NCI-H2081 (cell line): ENCODE results near the gene STPG4.

Source experiments
- DNase-seq, 2 experiments: peaks; one replicate each; lab custom pipeline; 2025; lab: John Stamatoyannopoulos, UW

Gene STPG4

GRCh38 chr2:47070920-47071824 lies 83.9 kb downstream of the STPG4 start:
- DNase-seq, result no peak

GRCh38 chr2:47070155-47070919 lies 84.8 kb downstream of the STPG4 start:
- no peak for DNase-seq

- no peak for DNase-seq
Measured at GRCh38 chr2:47069628-47070154, 85.4 kb downstream of the STPG4 start.

- DNase-seq, result no peak
Measured at GRCh38 chr2:47068981-47069627, 86.0 kb downstream of the STPG4 start.

DNA sequence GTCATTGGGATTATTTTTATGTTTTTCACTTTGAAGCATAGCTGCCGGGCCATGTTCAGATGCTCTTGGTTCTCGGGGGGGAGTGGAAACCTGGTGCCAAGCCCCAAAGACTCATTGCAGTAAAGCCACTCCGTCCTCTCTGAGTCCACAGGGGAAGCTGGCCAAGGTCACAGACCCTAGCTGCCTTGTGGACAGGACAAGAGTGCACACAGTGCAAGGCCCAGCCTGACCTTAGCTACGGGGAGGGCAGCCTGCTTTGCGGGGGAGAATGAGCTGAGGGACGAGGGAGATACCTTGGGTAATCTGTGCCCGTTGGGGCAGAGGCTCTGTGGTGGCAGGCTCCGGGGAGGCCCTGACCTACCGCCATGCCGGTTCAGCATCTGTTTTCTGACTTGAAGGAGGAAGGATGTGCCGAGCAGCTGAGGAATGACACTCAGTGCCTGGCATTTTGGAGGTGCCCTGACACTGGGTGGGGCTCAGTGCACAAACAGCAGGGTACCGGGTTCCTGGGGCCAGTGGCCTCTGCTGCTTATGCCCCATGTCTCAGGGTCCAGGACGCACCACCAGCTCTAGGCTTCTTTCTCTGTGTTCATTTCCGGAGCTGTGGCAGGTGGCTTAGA lies 87.2 kb downstream of the STPG4 start:
- no peak for DNase-seq

DNA sequence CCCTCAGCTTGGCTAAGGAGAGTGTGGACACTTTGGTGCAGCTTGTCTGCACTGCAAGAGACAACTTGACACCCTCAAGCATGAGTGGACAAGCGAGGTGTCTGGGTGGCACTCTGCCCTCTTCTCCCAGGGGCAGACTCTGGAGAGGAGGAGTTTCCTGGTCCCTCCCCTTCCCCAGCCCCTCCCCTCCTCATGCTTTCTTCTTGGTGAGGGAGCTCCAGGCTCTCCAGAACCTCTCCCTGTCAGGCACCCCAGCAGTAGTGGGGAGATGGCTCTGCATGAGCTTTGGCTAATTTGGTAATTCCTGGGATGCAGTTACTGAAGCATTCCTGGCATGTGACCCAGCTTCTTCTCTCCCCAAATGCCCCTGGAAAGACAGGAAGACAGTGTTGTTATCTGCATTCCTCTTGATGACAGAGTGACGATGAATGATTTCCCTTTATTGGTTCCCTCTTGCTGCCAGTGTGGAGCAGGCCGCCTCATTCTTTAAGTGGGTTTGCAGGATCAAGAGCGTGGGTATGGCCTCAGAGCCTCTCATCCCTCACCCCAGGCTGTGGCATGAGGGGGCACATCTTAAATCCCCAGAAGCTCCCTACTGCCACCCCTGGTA lies 89.2 kb downstream of the STPG4 start:
- DNase-seq, result no peak

DNA sequence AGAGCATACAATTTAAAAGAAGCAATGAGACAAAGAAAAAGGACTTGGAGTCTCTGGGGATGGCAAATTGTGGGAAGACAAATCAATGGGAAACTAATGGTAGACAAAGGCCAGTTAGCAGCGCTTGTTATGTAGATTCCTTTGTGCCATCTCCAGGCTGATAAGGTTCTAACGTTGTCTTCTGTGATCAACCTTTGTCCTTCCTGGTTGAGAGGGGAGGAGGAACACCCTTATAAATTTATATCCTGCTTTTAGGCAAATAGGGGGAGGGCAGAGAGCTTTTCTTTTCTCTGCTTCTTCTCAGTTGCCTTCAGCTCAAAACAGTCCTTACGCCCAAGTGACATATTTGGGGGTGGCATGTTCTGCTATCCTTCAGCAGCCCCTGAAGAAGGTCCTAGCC lies 89.8 kb downstream of the STPG4 start:
- no peak for DNase-seq

- no peak for DNase-seq
Measured at GRCh38 chr2:47064106-47064505, 91.0 kb downstream of the STPG4 start.

GRCh38 chr2:47063538-47063930 lies 91.6 kb downstream of the STPG4 start:
- no peak for DNase-seq

GRCh38 chr2:47062681-47063537 lies 92.2 kb downstream of the STPG4 start:
- no peak for DNase-seq

DNA sequence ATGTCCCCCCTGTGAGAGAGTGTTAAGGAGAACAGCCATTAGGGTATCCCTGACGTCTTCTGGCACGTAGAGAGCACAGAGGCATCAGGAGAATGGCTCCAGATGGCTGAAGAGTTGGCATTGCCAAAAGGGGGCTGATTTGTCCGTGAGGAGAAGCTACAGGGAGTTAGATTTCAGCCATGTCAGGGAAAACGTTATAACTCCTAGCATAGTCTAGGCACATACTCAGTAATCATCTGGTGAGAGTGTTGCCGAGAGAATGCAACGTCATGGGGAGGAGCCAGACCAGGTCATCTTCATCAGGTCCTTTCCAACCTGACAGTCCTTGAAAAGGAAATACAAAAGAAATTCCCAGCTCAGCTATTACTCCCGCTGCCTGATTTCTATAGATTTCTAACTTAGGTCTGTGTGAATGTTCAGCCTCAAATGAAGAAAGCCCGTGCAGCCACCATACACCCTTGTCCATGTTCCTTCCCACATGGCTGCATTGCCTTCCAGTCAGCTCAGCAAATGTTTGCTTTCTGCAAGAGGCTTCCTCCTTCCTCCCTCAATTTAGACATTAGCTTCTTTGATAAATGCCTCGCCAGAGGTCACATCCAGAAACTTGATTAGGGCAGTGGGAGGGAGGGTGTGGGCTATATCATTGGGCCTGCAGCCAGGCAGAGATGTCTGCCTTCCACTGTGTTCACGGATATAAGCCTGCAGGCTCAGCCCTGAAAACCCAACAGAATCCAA lies 93.0 kb downstream of the STPG4 start:
- DNase-seq, result no peak

DNA sequence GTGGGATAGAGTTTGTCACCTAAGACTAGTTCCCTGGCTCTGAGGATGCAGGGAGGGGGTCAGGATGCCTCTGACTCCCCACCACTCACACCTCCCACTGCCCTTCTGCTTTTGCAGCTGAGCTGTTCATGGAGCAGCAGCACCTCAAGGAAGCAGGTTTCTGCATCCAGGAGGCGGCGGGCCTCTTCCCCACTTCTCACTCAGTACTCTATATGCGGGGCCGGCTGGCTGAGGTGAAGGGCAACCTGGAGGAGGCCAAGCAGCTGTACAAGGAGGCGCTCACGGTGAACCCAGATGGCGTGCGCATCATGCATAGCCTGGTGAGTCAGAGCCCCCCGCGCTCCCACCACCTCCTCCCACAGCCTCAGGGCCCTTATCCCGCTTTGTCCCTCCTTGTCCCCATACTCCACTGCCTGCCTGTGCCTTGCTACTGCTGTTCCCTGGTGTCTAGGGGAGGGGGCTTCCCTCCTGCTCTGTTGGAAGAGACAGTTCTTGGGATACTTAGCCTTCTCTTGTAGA lies 94.4 kb downstream of the STPG4 start:
- no peak for DNase-seq

DNA sequence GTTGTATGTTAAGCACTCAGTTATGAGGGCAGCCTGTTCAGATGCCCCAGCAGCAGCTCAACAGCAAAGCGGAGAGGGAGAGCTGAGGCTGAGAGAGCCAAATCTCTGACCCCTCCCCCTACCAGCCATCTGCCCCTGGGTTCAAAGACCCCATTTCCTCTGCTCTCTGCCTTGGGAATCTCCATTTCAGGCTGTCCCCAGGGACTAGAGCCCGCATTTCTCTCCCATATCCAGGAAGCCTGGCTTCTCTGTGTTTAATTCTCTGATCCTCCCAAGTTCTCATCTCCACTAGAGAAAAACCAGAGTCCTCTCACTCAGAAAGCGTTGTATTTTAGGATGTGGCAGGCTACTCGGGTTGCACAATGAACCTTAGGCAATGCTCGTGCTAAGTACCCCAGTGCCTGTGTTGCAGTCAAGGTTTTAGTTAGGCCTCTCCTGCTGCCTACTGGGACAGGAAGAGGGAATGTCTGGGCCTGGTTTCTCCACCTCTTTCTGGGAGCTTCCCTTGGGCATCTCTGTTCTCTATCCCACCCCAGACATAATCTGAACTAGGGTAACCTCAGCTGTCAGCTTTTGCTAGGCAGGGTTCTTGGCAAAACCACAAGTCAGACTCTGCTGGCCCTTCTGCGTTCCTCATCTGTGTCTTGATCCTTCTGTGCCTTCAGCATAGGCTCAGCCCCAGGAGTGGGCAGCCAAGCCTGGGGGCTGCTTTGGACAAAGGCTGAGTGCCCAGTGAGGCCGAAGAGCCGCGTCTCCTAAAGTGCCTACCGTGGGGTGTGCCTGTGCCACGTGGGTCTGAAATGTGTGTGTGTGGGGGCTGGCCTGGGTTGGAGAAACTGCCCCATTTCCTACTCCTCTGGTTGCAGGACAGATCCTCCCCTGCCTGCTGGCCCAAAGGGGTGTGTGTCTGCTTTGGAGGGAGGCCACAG lies 96.8 kb downstream of the STPG4 start:
- DNase-seq, result no peak

DNA sequence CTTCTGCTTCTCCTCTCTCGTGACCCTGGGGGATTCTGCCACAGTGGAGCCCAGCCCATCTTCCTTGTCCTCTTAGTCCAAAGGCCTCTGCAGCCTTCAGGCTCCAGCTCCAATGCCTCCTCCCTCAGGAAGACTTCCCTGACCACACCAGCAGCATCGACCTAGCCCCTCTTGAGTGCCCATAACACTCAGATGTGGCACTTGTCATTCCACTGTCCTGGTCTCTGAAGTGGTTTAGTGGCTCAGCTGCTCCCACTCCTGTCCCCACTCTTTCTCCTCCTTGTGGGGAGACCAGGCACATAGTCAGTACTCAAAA lies 97.5 kb downstream of the STPG4 start:
- DNase-seq, result no peak

DNA sequence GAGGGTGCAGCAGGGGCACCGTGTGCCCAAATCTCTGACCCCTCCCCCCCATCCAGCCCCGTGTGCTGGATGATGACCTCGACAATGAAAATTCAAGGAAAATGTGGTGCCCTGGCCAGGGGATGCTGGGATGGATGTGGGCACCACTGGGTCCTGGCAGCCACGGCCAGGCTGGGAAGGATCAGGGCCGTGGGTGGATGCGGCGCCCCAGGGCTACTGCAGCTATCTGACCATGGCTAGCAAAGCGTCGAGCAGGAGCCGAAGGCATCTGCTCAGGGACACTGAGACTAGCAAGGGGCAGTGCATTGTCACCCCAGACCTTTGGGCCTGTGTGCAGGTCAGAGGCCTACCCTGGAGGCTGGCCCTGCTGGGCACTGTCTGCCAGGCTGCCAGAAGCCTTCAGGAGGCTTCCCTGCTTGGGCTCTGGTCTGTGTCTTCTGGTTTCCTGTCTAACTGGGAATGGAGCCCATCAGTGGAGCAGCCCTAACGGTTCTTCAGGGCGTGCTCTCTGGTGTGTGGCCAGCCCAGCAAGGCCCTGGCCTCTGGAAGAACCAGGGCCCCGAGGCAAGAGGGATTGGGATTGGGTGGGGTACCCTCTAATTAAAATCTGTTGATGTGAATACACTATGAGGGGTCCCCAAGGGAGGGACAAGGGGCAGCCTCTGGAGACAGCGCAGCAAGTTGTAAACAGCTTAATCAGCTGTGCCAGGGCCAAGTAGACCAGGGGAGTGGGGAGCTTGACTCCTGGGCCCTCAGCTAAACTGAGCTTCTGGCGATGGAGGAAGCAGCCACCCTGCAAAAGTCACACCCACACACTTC lies 98.0 kb downstream of the STPG4 start:
- no peak for DNase-seq

DNA sequence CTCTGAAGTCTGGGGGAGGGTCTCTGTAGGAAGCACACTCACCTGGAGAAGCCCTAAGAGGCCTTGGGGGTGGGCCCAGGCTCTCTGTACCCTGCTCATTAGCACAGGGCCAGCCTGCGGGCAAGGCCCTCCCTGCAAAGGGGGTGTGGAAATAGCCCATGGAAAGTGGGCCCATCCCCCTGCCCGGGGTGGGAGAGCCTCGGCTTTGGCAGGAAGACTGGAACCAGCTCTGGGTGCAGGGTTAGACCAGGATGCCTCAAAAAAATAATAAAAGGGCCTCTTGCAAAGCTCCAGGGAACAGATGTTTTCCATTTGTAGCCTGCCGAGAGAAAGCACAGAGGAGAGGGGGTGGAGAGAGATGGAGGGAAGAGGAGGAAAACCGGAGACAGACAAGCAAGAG lies 98.7 kb downstream of the STPG4 start:
- DNase-seq, result no peak

GRCh38 chr2:47054868-47055267 lies 100.2 kb downstream of the STPG4 start:
- no peak for DNase-seq

- no peak for DNase-seq
Measured at GRCh38 chr2:47054036-47054555, 101.0 kb downstream of the STPG4 start.
